Panc1 (cell line): ENCODE results near the gene RPS19BP1. TPM values are rescaled to one million over a fixed set of nuclear protein-coding genes. Genes with fewer than 3 reads are reported as not detected.

Source experiments
- ATAC-seq: fragments of 200-7000 bp; cut with Tn5 transposase; 2 replicates; pipeline ENCODE4 v1.9.1; 2020; ENCODE audit warnings: mild to moderate bottlenecking, moderate library complexity
- BruUV-seq: library from RNA; stranded (reverse); fragments of 400-500 nt; replicated peaks from 2 replicates; lab custom pipeline; 2021; lab: Mats Ljungman, UMichigan
- CTCF ChIA-PET: fragments of 300-600 bp; sonication (Branson Sonifier 250); formaldehyde crosslinking; loops from one replicate; lab custom pipeline; 2022; ENCODE audit warnings: antibody characterized with exemption; lab: Charles Lee
- POLR2A ChIA-PET: fragments of 300-600 bp; sonication (Branson Sonifier 250); formaldehyde crosslinking; loops from one replicate; lab custom pipeline; 2022; ENCODE audit warnings: antibody characterized with exemption; lab: Charles Lee
- DNase-seq: peaks from one replicate; pipeline ENCODE4 v3.0.0-alpha.2; 2010; ENCODE audit warnings: low read depth, low spot score
- H3K27ac ChIP-seq: 2 replicates; pipeline ENCODE4 v1.5.1; 2011; ENCODE audit warnings: mild to moderate bottlenecking, low read length, inconsistent platforms
- H3K27me3 ChIP-seq: fragments of 200-500 bp; sonication (Bioruptor generic); 2 replicates; pipeline ENCODE4 v1.6.0; 2014; ENCODE audit warnings: low read length, inconsistent platforms; ENCODE audit not compliant: control insufficient read depth, insufficient read depth
- H3K36me3 ChIP-seq: fragments of 200-500 bp; sonication (Bioruptor generic); 2 replicates; pipeline ENCODE4 v1.5.1; 2014; ENCODE audit warnings: inconsistent platforms, mild to moderate bottlenecking, low read length, moderate library complexity; ENCODE audit not compliant: control insufficient read depth, insufficient read depth
- H3K4me1 ChIP-seq: 2 replicates; pipeline ENCODE4 v1.5.1; 2011; ENCODE audit warnings: inconsistent platforms, mild to moderate bottlenecking, low read length, moderate library complexity; ENCODE audit not compliant: control insufficient read depth, insufficient read depth
- H3K4me3 ChIP-seq, 2 experiments: 2 replicates each; pipeline ENCODE4 v1.5.1; 2011 to 2012; ENCODE audit warnings: low read depth in 2 of 2, low read length in 2 of 2, mild to moderate bottlenecking in 2 of 2, inconsistent platforms in 1 of 2, moderate library complexity in 1 of 2
- H3K9me3 ChIP-seq: fragments of 200-500 bp; sonication (Bioruptor generic); 2 replicates; pipeline ENCODE4 v1.5.1; 2014; ENCODE audit warnings: low read depth, mild to moderate bottlenecking, inconsistent platforms, low read length, moderate library complexity; ENCODE audit not compliant: control insufficient read depth, insufficient read depth
- POLR2AphosphoS5 ChIP-seq: IDR thresholded peaks from 2 replicates; pipeline ENCODE4 v1.6.1; 2012; ENCODE audit warnings: mild to moderate bottlenecking, low read depth, low read length, moderate library complexity
- SIN3A ChIP-seq: IDR thresholded peaks from 2 replicates; pipeline ENCODE4 v1.6.1; 2012; ENCODE audit warnings: low read depth, mild to moderate bottlenecking, low read length, moderate library complexity, borderline replicate concordance; ENCODE audit not compliant: insufficient read depth
- TCF7L2 ChIP-seq: IDR thresholded peaks from 2 replicates; pipeline ENCODE4 v1.6.1; 2011; ENCODE audit warnings: mild to moderate bottlenecking, low read depth, low read length, inconsistent platforms
- in situ Hi-C: cut with HindIII; loops from 2 replicates; pipeline ENCODE4 v1.10.0; 2016; ENCODE audit warnings: low sequenced_read_pairs, low pct_unique_long_range_greater_than_20kb
- intact Hi-C: fragments of 100-400 bp; cut with micrococcal nuclease; formaldehyde crosslinking; loops from one replicate; pipeline ENCODE4 v1.10.0; 2022; ENCODE audit not compliant: unreplicated experiment
- total RNA-seq: library from RNA; stranded (reverse); gene quantifications from one replicate; pipeline ENCODE4 v1.2.1, GENCODE V29; 2021; ENCODE audit not compliant: unreplicated experiment
- TF ChIP-seq, protein P1 (sequence below): fragments of 450-650 bp; IDR thresholded peaks from 2 replicates; pipeline ENCODE4 v1.5.1; 2017; ENCODE audit warnings: mild to moderate bottlenecking
- TF ChIP-seq, protein P2 (sequence below), 2 experiments: IDR thresholded peaks; 2 replicates each; pipeline ENCODE4 v1.6.1; 2011 to 2012; ENCODE audit warnings: low read depth in 2 of 2, control low read depth in 1 of 2, low read length in 1 of 2, mild to moderate bottlenecking in 1 of 2, moderate library complexity in 1 of 2; ENCODE audit not compliant: insufficient read depth in 1 of 2

RPS19BP1 gene
- total RNA-seq, 1 experiment from 2014 or later = 123 TPM

DNA sequence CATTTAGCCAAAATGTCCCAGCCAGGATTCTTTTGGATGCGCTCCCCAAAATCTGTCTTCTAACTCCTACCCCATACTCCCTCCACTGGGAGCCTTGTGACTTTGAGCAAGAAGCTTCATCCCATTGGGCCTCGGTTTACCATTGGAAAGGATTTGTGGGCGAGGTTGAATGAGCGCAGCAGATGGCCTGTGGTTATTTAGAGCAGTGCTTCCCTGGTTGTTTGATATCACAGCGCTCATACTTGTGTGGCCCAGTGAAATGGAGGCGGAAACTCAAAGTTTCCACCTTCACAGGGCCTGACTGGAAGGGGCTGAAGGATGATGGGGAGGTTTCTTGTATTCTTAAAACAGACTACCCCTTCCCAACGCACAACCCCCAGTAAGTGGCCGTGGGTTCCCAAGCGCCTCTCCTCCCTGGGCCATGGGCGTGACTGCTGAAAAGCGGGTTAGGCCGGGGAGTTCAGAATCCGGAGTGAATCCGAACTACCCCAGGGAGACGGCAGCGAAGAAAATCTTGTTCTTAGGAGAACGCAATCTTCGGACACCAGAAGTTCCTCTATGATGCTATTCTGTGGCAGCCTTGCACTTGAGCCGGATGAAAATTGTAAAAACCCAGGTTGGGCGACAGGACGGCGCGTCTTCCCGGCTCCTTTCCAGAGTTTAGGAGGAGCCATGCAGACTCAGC is 13.4 kb downstream of the RPS19BP1 start:
- peaks cover 16% of the 10 kb centered on the region for H3K36me3 ChIP-seq
- H3K9me3 ChIP-seq = no peaks in the 10 kb centered on the region
- no TSS peak for BruUV-seq
- POLR2A ChIA-PET = interaction anchor here (0.7 to 1.0 kb wide), 3 partner anchors 10 to 310 kb away, joined by 3 to 8 read pairs (median 4); no protein-coding TSS in a partner anchor
- CTCF ChIA-PET = interaction anchor here (1.0 kb wide), 1 partner anchor 506 kb away, joined by 3 read pairs; no protein-coding TSS in a partner anchor
- peak overlapping the region; percentile 75 to 84 for H3K4me3 ChIP-seq
- intact Hi-C loops (no loop called here), in situ Hi-C loops (no loop called here)
- peak overlapping the region; percentile 95 for H3K27ac ChIP-seq
- DNase-seq (no peak), ATAC-seq (no peak)
- no peaks in the 10 kb centered on the region for H3K27me3 ChIP-seq
- no peak for TF ChIP-seq POLR2AphosphoS5
- H3K4me1 ChIP-seq = peaks cover 14% of the 10 kb centered on the region

DNA sequence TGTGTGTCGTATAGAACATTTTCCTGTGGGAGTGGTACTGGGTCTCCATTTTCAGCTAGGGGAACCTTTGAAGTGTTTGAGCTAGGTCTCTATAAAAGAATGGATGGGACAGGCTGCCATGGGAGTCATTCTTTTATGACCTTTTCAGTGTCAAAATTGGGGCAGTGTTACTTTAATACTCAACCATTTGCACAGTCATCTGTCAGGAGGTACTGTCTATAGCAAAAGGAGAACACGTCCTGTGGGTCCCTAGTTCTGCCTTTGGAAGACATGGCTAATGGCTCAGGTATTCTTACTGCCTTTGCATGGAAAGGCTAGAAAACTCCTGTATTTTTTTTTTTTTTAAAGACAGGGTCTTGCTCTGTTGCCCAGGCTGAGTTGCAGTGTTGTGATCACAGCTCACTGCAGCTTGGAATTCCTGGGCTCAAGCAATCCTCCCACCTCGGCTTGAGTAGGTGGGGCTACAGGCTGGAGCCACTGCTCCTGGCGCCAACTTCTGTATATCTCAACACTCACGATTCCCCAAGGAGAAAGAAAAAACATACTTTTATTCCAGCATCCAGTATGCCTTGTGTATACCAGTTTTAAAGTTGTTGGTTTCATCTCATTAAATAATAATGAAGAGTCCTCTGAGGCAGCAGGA is 14.3 kb downstream of the RPS19BP1 start:
- ChIA-PET CTCF (no interaction called here), POLR2A (interaction anchor here (0.7 kb wide), 1 partner anchor 311 kb away, joined by 3 read pairs; no protein-coding TSS in a partner anchor)
- in situ Hi-C loops (no loop called here), intact Hi-C loops (no loop called here)
- Histone ChIP-seq H3K4me3 (no peak overlapping the region; a peak in 1 of 4 replicates), H3K27me3 (no peaks in the 10 kb centered on the region), H3K36me3 (peaks cover 16% of the 10 kb centered on the region), H3K4me1 (peaks cover 14% of the 10 kb centered on the region), H3K27ac (peak overlapping the region; percentile 95), H3K9me3 (no peaks in the 10 kb centered on the region)
- no peak for DNase-seq
- TF ChIP-seq, protein P1, sequence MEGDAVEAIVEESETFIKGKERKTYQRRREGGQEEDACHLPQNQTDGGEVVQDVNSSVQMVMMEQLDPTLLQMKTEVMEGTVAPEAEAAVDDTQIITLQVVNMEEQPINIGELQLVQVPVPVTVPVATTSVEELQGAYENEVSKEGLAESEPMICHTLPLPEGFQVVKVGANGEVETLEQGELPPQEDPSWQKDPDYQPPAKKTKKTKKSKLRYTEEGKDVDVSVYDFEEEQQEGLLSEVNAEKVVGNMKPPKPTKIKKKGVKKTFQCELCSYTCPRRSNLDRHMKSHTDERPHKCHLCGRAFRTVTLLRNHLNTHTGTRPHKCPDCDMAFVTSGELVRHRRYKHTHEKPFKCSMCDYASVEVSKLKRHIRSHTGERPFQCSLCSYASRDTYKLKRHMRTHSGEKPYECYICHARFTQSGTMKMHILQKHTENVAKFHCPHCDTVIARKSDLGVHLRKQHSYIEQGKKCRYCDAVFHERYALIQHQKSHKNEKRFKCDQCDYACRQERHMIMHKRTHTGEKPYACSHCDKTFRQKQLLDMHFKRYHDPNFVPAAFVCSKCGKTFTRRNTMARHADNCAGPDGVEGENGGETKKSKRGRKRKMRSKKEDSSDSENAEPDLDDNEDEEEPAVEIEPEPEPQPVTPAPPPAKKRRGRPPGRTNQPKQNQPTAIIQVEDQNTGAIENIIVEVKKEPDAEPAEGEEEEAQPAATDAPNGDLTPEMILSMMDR = no peak
- no peak for TF ChIP-seq TCF7L2
- no peak for TF ChIP-seq SIN3A
- no peak; the same call in 1 of the 2 replicates for TF ChIP-seq POLR2AphosphoS5
- TF ChIP-seq, protein P2, sequence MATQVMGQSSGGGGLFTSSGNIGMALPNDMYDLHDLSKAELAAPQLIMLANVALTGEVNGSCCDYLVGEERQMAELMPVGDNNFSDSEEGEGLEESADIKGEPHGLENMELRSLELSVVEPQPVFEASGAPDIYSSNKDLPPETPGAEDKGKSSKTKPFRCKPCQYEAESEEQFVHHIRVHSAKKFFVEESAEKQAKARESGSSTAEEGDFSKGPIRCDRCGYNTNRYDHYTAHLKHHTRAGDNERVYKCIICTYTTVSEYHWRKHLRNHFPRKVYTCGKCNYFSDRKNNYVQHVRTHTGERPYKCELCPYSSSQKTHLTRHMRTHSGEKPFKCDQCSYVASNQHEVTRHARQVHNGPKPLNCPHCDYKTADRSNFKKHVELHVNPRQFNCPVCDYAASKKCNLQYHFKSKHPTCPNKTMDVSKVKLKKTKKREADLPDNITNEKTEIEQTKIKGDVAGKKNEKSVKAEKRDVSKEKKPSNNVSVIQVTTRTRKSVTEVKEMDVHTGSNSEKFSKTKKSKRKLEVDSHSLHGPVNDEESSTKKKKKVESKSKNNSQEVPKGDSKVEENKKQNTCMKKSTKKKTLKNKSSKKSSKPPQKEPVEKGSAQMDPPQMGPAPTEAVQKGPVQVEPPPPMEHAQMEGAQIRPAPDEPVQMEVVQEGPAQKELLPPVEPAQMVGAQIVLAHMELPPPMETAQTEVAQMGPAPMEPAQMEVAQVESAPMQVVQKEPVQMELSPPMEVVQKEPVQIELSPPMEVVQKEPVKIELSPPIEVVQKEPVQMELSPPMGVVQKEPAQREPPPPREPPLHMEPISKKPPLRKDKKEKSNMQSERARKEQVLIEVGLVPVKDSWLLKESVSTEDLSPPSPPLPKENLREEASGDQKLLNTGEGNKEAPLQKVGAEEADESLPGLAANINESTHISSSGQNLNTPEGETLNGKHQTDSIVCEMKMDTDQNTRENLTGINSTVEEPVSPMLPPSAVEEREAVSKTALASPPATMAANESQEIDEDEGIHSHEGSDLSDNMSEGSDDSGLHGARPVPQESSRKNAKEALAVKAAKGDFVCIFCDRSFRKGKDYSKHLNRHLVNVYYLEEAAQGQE (IDR thresholded peaks at IDR 0.05; ENCODE audit: insufficient read depth in 1 of 2, low read depth in 2 of 2, low read length in 1 of 2) = no peak
- ATAC-seq = no peak
- no TSS peak for BruUV-seq
